Pancreas (tissue), 10 donors: ENCODE results near the gene USP33. TPM values are rescaled to one million over a fixed set of nuclear protein-coding genes. Genes with fewer than 3 reads are reported as not detected.
"Not testable (repeated sequence)": the region's sequence is repeated elsewhere in the genome, so short reads cannot be mapped to it uniquely, and the experiment has no call there.

Experiments
- ATAC-seq, 4 donors: fragments of 200-7000 bp; cut with Tn5 transposase; one replicate each; pipeline versions ENCODE4 v1.8.0 to v1.9.1; 2020; ENCODE audit warnings: mild to moderate bottlenecking in 4 of 4, moderate library complexity in 4 of 4
- DNase-seq, 6 donors: peaks; one replicate each; pipeline ENCODE4 v3.0.0-alpha.2; 2020
- FAIRE-seq: peaks from 2 replicates; lab custom pipeline; 2012; peaks lifted over from hg19 to GRCh38; lab: Jason Lieb, UNC
- H3K27ac ChIP-seq, 4 donors: fragments of 200-600 bp; sonication (generic); 1 replicate in 3 of 4; 2 replicates in 1 of 4; pipeline versions ENCODE4 v1.5.0 to v1.8.0; 2020
- H3K27me3 ChIP-seq, 4 donors: fragments of 200-600 bp; one replicate each; pipeline ENCODE4 v1.8.0; 2021
- H3K36me3 ChIP-seq, 3 donors: fragments of 200-600 bp; sonication (generic) in 1 of 3; one replicate each; pipeline versions ENCODE4 v1.5.0 to v1.8.0; 2020 to 2021
- H3K4me1 ChIP-seq, 3 donors: fragments of 200-600 bp; one replicate each; pipeline ENCODE4 v1.8.0; 2021
- H3K4me3 ChIP-seq, 4 donors: fragments of 200-600 bp; sonication (generic) in 2 of 4; one replicate each; pipeline versions ENCODE4 v1.5.0 to v1.8.0; 2020 to 2021
- H3K9me3 ChIP-seq, 4 donors: fragments of 200-600 bp; one replicate each; pipeline ENCODE4 v1.8.0; 2021
- WGBS, 2 donors: extraction: QIAGEN DNeasy Blood & Tissue Kit; methylation state at CpG; one replicate each; pipeline ENCODE4 v1.1.7; 2013; 5-methylcytosine and 5-hydroxymethylcytosine counted together
- intact Hi-C, 3 donors: fragments of 100-400 bp; cut with DNase I; formaldehyde crosslinking; loops; one replicate each; pipeline versions ENCODE4 v1.11.1 to v1.14.2; 2022
- polyA plus RNA-seq, 2 donors: library from polyadenylated mRNA; stranded (reverse); fragments of 200-250 nt; gene quantifications; one replicate each; pipeline ENCODE4 v1.2.3, GENCODE V29; 2013
- total RNA-seq, 6 donors: library from RNA; stranded (reverse); fragmentation: NEBNext Ultra II Directional in 4 of 6; extraction: Animal tissue kit (Norgen Biotek cat#: 25700) in 4 of 6; gene quantifications; one replicate each; pipeline versions ENCODE4 v1.2.1 to v1.2.4, GENCODE V29; 2021 to 2023
- TF ChIP-seq, protein P1 (sequence below), 4 donors: fragments of 200-600 bp; sonication (generic) in 3 of 4; IDR thresholded peaks; one replicate each; pipeline versions ENCODE4 v1.5.0 to v1.8.0; 2021; ENCODE audit warnings: antibody characterized with exemption in 4 of 4
- donor health status: healthy with polysubstance abuse.
- donor health status: DM: no; HTN: no; CAD: no; lungs with moderate emphysema.
- donor health status: DM: no; HTN: no; CAD: no.
- donor health status: control.
- donor health status: control.
- donor health status: Bipolar disorder and iron deficiency.
- donor health status: DM: yes; HTN: yes; CAD: no.
- donor health status: DM: no; HTN: no; CAD: no.
- donor health status: DM: no; HTN: no; CAD: no.
- donor health status: DM: yes; HTN: yes; CAD: no.

Gene USP33
- total and polyA plus RNA-seq, 8 donors, result 13.7 to 35.5 (median 22.0) TPM

DNA sequence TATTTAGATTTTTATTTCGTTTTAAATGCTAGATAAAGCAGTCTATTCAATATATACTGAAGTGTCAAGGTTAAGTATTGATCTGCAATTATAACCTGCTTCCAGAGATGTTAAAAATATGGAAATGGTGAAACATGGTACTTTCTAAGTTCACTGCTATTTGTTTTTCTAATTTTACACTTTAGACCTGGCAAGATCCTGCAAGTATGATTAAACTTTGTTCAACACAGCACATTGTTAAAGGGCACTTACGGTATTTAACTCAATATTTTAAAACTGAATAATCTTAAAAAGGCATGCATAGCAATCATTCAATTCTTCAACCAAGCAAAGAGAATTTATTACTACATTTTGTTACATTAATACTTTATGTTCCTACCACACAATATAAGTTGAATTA lies 41.5 kb downstream of the USP33 start:
- FAIRE-seq (no peak), ATAC-seq (no peak), DNase-seq (no peak)
- 68 to 73% methylated on average over 2 of the region's 2 CpGs for WGBS, 2 donors
- TF ChIP-seq, protein P1, sequence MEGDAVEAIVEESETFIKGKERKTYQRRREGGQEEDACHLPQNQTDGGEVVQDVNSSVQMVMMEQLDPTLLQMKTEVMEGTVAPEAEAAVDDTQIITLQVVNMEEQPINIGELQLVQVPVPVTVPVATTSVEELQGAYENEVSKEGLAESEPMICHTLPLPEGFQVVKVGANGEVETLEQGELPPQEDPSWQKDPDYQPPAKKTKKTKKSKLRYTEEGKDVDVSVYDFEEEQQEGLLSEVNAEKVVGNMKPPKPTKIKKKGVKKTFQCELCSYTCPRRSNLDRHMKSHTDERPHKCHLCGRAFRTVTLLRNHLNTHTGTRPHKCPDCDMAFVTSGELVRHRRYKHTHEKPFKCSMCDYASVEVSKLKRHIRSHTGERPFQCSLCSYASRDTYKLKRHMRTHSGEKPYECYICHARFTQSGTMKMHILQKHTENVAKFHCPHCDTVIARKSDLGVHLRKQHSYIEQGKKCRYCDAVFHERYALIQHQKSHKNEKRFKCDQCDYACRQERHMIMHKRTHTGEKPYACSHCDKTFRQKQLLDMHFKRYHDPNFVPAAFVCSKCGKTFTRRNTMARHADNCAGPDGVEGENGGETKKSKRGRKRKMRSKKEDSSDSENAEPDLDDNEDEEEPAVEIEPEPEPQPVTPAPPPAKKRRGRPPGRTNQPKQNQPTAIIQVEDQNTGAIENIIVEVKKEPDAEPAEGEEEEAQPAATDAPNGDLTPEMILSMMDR (IDR thresholded peaks at IDR 0.05), result no peak
- Histone ChIP-seq H3K4me1 (no peaks in the 10 kb centered on the region), H3K27me3 (no peaks in the 10 kb centered on the region), H3K4me3 (no peak overlapping the region), H3K36me3 (peaks cover 0 to 35% (median 18%) of the 10 kb centered on the region in 3 donors), H3K9me3 (no peaks in the 10 kb centered on the region), H3K27ac (no peak overlapping the region)
- intact Hi-C loops, result no loop called here

DNA sequence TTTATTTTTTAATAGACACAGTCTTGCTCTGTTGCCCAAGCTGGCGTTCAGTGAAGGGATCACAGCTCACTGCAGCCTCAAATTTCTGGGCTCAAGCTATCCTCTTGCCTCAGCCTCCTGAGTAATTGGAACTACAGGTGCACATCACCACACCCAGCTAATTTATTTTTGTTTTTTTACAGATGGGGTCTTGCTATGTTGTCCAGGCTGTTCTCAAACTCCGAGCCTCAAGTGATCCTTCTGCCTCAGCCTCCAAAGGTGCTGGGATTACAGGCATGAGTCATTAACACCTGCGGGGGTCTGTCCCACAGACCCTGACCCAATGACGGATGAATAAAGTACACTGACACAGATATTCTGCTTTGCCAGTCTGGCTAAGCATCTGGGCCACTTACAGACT lies 43.6 kb downstream of the USP33 start:
- H3K27me3 ChIP-seq, result no peaks in the 10 kb centered on the region
- no peaks in the 10 kb centered on the region for H3K4me1 ChIP-seq
- TF ChIP-seq, protein P1 (IDR thresholded peaks at IDR 0.05), result no peak
- peaks cover 0 to 31% (median 18%) of the 10 kb centered on the region in 3 donors for H3K36me3 ChIP-seq
- ATAC-seq (no peak), FAIRE-seq (no peak), DNase-seq (no peak)
- 95 to 98% methylated on average over 4 of the region's 4 CpGs for WGBS, 2 donors
- H3K4me3 ChIP-seq, result no peak overlapping the region
- no peak overlapping the region for H3K27ac ChIP-seq
- no peaks in the 10 kb centered on the region for H3K9me3 ChIP-seq
- intact Hi-C loops, result no loop called here

DNA sequence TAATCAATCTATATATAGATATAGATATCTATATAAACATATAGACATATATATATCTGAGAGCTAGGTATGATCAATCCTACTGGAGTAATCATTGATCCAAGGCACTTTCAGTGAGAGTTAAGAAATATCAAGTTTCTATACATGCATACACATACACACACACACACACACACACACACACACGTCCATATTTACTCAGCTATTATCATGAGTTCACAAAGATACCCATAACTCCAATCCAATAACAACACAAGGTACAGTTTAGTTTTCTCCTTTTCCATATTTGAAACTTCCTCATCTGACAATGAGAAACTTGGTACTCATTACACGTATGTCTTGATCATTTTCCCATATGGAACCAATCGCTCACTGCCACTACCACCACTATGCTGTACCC lies 49.9 kb downstream of the USP33 start:
- Histone ChIP-seq H3K36me3 (peaks cover 6 to 21% (median 7%) of the 10 kb centered on the region in 3 donors), H3K4me1 (no peaks in the 10 kb centered on the region), H3K4me3 (no peak overlapping the region), H3K27ac (no peak overlapping the region), H3K9me3 (no peaks in the 10 kb centered on the region), H3K27me3 (no peaks in the 10 kb centered on the region)
- ATAC-seq (no peak), DNase-seq (no peak), FAIRE-seq (no peak)
- intact Hi-C loops, result no loop called here
- TF ChIP-seq, protein P1 (IDR thresholded peaks at IDR 0.05), result no peak
- 78 to 80% methylated on average over 3 of the region's 3 CpGs for WGBS, 2 donors

DNA sequence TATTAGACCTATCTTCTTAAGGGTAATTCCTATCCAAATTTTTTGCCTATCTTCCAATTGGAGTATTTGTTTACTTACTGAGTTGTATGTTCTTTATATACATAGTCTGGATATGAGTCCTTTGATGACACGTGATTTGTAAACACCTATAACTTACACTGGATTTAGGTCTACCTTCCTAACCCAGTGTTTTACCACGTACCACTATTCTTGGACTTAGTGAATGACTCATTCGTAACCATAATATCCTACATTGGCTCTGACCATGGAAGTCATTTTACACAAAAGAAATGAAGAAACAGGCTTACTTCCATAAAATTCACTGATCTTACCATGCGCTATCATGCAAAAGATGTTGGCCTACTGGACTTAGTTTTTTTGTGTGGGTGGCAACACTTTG lies 53.3 kb downstream of the USP33 start:
- DNase-seq (no peak), FAIRE-seq (no peak), ATAC-seq (no peak)
- no peaks in the 10 kb centered on the region for H3K9me3 ChIP-seq
- H3K27me3 ChIP-seq, result no peaks in the 10 kb centered on the region
- TF ChIP-seq, protein P1 (IDR thresholded peaks at IDR 0.05), result no peak
- no peak overlapping the region for H3K4me3 ChIP-seq
- peaks cover 3 to 9% (median 6%) of the 10 kb centered on the region in 3 donors for H3K36me3 ChIP-seq
- no peaks in the 10 kb centered on the region for H3K4me1 ChIP-seq
- WGBS, 2 donors, result 93 to 95% methylated on average over 4 of the region's 4 CpGs
- H3K27ac ChIP-seq, result no peak overlapping the region
- intact Hi-C loops, result no loop called here

DNA sequence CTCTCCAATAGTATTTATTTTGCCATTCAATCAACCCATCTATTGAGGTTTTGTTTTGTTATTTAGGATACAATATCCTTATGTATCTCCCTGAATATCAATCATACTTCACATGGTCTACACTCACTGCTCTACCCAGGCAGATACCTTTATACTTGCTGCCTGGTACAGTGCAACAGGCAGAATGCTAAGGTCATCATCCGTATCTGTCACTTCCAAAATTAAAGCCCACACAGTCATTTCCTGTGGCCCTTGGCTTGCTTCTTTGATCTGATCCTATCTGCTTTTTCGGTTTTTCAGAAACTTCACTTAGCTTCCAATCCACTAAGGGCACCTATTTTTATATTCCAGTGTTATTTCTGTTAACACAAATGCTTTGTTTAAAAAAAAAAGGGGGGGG lies 54.9 kb downstream of the USP33 start:
- H3K27me3 ChIP-seq, result no peaks in the 10 kb centered on the region
- 85 to 88% methylated on average over 2 of the region's 2 CpGs for WGBS, 2 donors
- H3K4me1 ChIP-seq, result no peaks in the 10 kb centered on the region
- peaks cover 0 to 9% (median 6%) of the 10 kb centered on the region in 3 donors for H3K36me3 ChIP-seq
- TF ChIP-seq, protein P1 (IDR thresholded peaks at IDR 0.05), result no peak
- intact Hi-C loops, result no loop called here
- FAIRE-seq, result no peak
- no peak overlapping the region for H3K27ac ChIP-seq
- no peaks in the 10 kb centered on the region for H3K9me3 ChIP-seq
- H3K4me3 ChIP-seq, result no peak overlapping the region
- no peak for DNase-seq
- ATAC-seq, result no peak

DNA sequence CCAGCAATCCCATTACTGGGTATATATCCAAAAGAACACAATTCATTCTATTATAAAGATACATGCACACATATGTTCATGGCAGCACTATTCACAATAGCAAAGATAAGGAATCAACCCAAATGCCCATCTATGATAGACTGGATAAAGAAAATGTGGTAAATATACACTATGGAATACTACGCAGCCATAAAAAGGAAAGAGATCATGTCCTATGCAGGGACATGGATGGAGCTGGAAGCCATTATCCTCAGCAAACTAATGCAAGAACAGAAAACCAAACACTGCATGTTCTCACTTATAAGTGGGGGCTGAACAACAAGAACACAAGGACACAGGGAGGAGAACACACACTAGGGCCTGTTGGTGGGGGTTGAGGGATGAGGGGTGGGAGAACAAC lies 60.0 kb downstream of the USP33 start:
- H3K4me3 ChIP-seq, FAIRE-seq, H3K4me1 ChIP-seq, H3K27ac ChIP-seq, H3K9me3 ChIP-seq, ATAC-seq, H3K27me3 ChIP-seq, intact Hi-C loops, DNase-seq: not testable (repeated sequence)
- WGBS, 2 donors, result 100% methylated on average over 1 of the region's 1 CpG
- peaks cover 0 to 18% (median 3%) of the 10 kb centered on the region in 3 donors for H3K36me3 ChIP-seq
